ENCODE results near the gene GALNT12. TPM values are rescaled to one million over a fixed set of nuclear protein-coding genes. Genes with fewer than 3 reads are reported as not detected.

The GALNT12 gene
- total and polyA plus RNA-seq, 2 donors (not counting 1 experiment from before 2014, with no cell fraction given), result 3.2 to 4.5 TPM

- Histone ChIP-seq H2AFZ (ENCODE audit: insufficient read depth, low read depth, low read length, poor library complexity, severe bottlenecking) (no peak overlapping the region), H3K79me2 (ENCODE audit: control insufficient read depth, insufficient read depth, low read length) (no peaks in the 10 kb centered on the region), H3K27ac (ENCODE audit: low read length in 2 of 2) (no peak overlapping the region), H4K20me1 (ENCODE audit: control insufficient read depth, insufficient read depth, low read length, poor library complexity, severe bottlenecking) (no peaks in the 10 kb centered on the region), H3K9ac (ENCODE audit: low read length) (no peak overlapping the region), H3K4me1 (ENCODE audit: control insufficient read depth in 2 of 2, insufficient read depth in 2 of 2, low read length in 2 of 2) (no peaks in the 10 kb centered on the region), H3K36me3 (replicated peaks in 1 of 2; ENCODE audit: control extremely low read depth in 1 of 2, control insufficient read depth in 1 of 2, extremely low read depth in 1 of 2, insufficient read depth in 2 of 2, low read length in 1 of 2) (no peaks in the 10 kb centered on the region), H3K4me2 (replicated peaks; ENCODE audit: low read depth, low read length, poor library complexity, severe bottlenecking) (no peak overlapping the region), H3K9me3 (ENCODE audit: control extremely low read depth in 1 of 3, control insufficient read depth in 2 of 3, insufficient read depth in 1 of 3, low read length in 2 of 3) (peaks cover 0 to 6% (median 4%) of the 10 kb centered on the region in 3 donors), H3K4me3 (ENCODE audit: control extremely low read depth in 1 of 5, extremely low read depth in 1 of 5, insufficient read depth in 1 of 5, low read depth in 2 of 5, low read length in 4 of 5) (no peak overlapping the region), H3K27me3 (replicated peaks in 1 of 4; ENCODE audit: control extremely low read depth in 1 of 4, control insufficient read depth in 3 of 4, insufficient read depth in 4 of 4, low read length in 3 of 4) (no peaks in the 10 kb centered on the region)
- no peaks in the 10 kb centered on the region for H3K4me1 Mint-ChIP-seq
- H3K9me3 Mint-ChIP-seq (ENCODE audit: insufficient read depth), result peaks cover 3% of the 10 kb centered on the region
- 77% methylated on average over 4 of the region's 5 CpGs for WGBS (ENCODE audit: insufficient coverage)
- peaks cover 31% of the 10 kb centered on the region for H3K27me3 Mint-ChIP-seq
- TF ChIP-seq CTCF (IDR thresholded peaks at IDR 0.05) (no peak), EZH2 (IDR thresholded peaks at IDR 0.05; ENCODE audit: borderline replicate concordance, insufficient read depth, low read depth, low read length, poor library complexity, severe bottlenecking) (no peak)
- no peak for DNase-seq
- ChIA-PET CTCF (interaction anchor here (3.1 kb wide), 1 partner anchor 11 kb away, joined by 20 read pairs; no protein-coding TSS in a partner anchor), POLR2A (no interaction called here)
- H3K4me3 Mint-ChIP-seq, result no peak overlapping the region
- ATAC-seq (ENCODE audit: low read depth), result no peak
- no peak overlapping the region for H3K27ac Mint-ChIP-seq
- intact Hi-C loops (cut with micrococcal nuclease), result no loop called here
Measured at GRCh38 chr9:98859941-98860340, 52.5 kb downstream of the GALNT12 start.

GRCh38 chr9:98860871-98861293, 53.4 kb downstream of the GALNT12 start:
- POLR2A ChIA-PET, result no interaction called here

More at GRCh38 chr9:98860871-98861293, 53.4 kb downstream of the GALNT12 start:
- Histone ChIP-seq H2AFZ (ENCODE audit: insufficient read depth, low read depth, low read length, poor library complexity, severe bottlenecking) (no peak overlapping the region), H3K4me1 (ENCODE audit: control insufficient read depth in 2 of 2, insufficient read depth in 2 of 2, low read length in 2 of 2) (no peaks in the 10 kb centered on the region), H4K20me1 (ENCODE audit: control insufficient read depth, insufficient read depth, low read length, poor library complexity, severe bottlenecking) (no peaks in the 10 kb centered on the region), H3K79me2 (ENCODE audit: control insufficient read depth, insufficient read depth, low read length) (no peaks in the 10 kb centered on the region), H3K27me3 (replicated peaks in 1 of 4; ENCODE audit: control extremely low read depth in 1 of 4, control insufficient read depth in 3 of 4, insufficient read depth in 4 of 4, low read length in 3 of 4) (no peaks in the 10 kb centered on the region), H3K9me3 (ENCODE audit: control extremely low read depth in 1 of 3, control insufficient read depth in 2 of 3, insufficient read depth in 1 of 3, low read length in 2 of 3) (peaks cover 0 to 3% (median 0%) of the 10 kb centered on the region in 3 donors), H3K36me3 (replicated peaks in 1 of 2; ENCODE audit: control extremely low read depth in 1 of 2, control insufficient read depth in 1 of 2, extremely low read depth in 1 of 2, insufficient read depth in 2 of 2, low read length in 1 of 2) (no peaks in the 10 kb centered on the region), H3K27ac (ENCODE audit: low read length in 2 of 2) (no peak overlapping the region), H3K4me3 (ENCODE audit: control extremely low read depth in 1 of 5, extremely low read depth in 1 of 5, insufficient read depth in 1 of 5, low read depth in 2 of 5, low read length in 4 of 5) (no peak overlapping the region), H3K9ac (ENCODE audit: low read length) (no peak overlapping the region), H3K4me2 (replicated peaks; ENCODE audit: low read depth, low read length, poor library complexity, severe bottlenecking) (no peak overlapping the region)
- H3K27ac Mint-ChIP-seq, result no peak overlapping the region
- ATAC-seq (ENCODE audit: low read depth) (no peak), DNase-seq (no peak)
- intact Hi-C loops (cut with micrococcal nuclease), result no loop called here
- peaks cover 3% of the 10 kb centered on the region for H3K9me3 Mint-ChIP-seq (ENCODE audit: insufficient read depth)
- WGBS (ENCODE audit: insufficient coverage), result 39% methylated on average over 4 of the region's 5 CpGs
- H3K4me1 Mint-ChIP-seq, result no peaks in the 10 kb centered on the region
- peaks cover 32% of the 10 kb centered on the region for H3K27me3 Mint-ChIP-seq
- CTCF ChIA-PET, result interaction anchor here (0.8 to 3.1 kb wide), 2 partner anchors 12 to 17 kb away, joined by 3 to 20 read pairs; no protein-coding TSS in a partner anchor
- TF ChIP-seq CTCF (IDR thresholded peaks at IDR 0.05) (no peak), EZH2 (IDR thresholded peaks at IDR 0.05; ENCODE audit: borderline replicate concordance, insufficient read depth, low read depth, low read length, poor library complexity, severe bottlenecking) (no peak)
- no peak overlapping the region for H3K4me3 Mint-ChIP-seq
